Epithelial cell of esophagus (primary cell): ENCODE results near the gene SKOR1.

Experiments
- DNase-seq: peaks from one replicate; pipeline ENCODE4 v3.0.0; 2010; ENCODE audit warnings: low read depth
- H3K4me3 ChIP-seq: 2 replicates; pipeline ENCODE4 v1.5.1; 2011; ENCODE audit warnings: mild to moderate bottlenecking, low read length, control low read depth
- TF ChIP-seq, protein P1 (sequence below): IDR thresholded peaks from 2 replicates; pipeline ENCODE4 v1.5.1; 2011; ENCODE audit warnings: low read depth, mild to moderate bottlenecking, low read length, control low read depth, inconsistent platforms; ENCODE audit not compliant: insufficient read depth; ENCODE audit errors: missing control alignments

SKOR1 gene

DNA sequence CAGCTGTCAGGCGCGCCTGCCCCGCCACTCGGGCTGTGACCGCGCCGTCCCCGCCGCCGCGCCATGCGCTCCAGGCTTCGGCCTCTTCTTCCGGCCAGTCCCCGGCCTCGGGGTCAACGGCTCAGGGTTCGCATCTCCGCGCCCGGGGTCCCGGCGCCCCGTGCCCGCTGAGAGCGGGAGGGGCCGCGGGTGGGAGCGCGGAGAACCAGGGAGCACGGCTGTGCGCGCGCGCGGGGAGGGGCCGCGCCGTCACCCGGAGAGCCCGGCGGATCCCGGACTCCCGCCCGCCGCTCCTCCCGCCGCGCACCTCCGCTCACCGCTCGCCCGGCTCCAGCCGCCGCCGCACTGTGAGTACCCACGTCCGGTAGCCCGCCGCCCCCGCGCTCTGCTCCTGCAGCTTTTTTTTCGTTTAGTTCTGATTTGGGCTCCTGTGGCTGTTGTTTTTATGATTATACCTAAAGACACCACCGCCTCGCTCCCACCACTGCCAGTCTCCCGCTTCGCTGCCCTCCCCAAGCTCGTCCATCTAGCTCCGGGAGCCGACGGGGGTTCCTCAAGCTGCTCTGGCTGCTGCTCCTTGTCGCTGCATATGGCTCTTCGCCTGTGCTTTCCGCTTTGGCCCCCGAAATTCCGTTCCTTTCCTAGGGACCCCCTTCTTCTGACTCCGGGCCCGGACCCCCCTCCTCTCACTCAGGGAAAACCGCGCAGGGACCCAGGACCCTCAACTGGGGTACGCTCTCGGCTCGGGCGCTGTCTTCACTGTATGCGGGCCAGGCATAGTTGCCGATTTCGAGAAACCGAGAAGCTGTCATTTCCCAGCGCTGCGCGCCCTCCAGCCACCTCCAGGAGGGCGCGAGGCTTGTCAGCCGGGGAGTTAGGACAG lies 1.8 kb upstream of the SKOR1 start:
- H3K4me3 ChIP-seq, result no peak overlapping the region
- no peak for DNase-seq
- TF ChIP-seq, protein P1, sequence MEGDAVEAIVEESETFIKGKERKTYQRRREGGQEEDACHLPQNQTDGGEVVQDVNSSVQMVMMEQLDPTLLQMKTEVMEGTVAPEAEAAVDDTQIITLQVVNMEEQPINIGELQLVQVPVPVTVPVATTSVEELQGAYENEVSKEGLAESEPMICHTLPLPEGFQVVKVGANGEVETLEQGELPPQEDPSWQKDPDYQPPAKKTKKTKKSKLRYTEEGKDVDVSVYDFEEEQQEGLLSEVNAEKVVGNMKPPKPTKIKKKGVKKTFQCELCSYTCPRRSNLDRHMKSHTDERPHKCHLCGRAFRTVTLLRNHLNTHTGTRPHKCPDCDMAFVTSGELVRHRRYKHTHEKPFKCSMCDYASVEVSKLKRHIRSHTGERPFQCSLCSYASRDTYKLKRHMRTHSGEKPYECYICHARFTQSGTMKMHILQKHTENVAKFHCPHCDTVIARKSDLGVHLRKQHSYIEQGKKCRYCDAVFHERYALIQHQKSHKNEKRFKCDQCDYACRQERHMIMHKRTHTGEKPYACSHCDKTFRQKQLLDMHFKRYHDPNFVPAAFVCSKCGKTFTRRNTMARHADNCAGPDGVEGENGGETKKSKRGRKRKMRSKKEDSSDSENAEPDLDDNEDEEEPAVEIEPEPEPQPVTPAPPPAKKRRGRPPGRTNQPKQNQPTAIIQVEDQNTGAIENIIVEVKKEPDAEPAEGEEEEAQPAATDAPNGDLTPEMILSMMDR, result no peak

DNA sequence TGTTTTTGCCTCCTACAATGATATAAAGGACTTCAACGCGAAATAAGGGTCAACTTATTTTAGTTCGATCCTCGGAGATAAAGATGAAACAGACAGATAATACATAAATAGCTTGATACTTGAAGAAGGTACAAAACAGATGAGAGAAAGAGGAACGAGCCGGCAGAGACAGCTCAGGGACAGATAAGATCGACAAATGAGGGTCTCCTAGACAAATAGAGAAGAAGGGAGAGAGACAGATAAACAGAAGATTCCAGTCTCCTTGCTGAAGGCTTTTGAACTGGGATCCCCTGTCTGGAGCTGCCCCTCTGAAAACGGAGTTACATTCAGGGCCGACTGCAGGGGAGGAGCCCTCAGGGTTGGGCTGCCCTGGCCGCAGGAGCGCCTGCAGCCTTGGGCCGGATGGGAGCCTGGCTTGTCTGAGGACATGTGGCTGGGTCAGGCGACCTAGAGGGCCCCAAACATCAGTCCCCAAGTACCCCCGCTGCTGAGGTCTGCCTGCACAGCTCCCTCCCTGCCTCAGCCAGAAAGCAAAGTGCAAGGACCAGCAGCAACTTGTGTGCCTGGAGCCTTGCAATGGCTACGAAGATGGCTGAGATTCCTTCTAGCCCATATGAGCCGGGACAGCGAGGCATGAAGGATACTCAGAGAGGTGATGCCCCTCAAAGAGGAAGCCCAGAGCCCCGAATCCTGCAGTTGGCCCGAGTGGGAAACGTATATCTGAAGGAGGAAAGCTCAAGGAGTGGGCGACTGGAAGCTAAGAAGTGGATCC lies 926 bp upstream of the SKOR1 start:
- no peak overlapping the region for H3K4me3 ChIP-seq
- TF ChIP-seq, protein P1, result no peak
- DNase-seq, result no peak

GRCh38 chr15:67825881-67826716 lies 790 bp downstream of the SKOR1 start:
- TF ChIP-seq, protein P1, result no peak
- no peak overlapping the region for H3K4me3 ChIP-seq
- no peak for DNase-seq

- DNase-seq, result no peak
- TF ChIP-seq, protein P1, result no peak
- no peak overlapping the region for H3K4me3 ChIP-seq
These were observed 1.6 kb downstream of the SKOR1 start for GRCh38 chr15:67826717-67827561.

DNA sequence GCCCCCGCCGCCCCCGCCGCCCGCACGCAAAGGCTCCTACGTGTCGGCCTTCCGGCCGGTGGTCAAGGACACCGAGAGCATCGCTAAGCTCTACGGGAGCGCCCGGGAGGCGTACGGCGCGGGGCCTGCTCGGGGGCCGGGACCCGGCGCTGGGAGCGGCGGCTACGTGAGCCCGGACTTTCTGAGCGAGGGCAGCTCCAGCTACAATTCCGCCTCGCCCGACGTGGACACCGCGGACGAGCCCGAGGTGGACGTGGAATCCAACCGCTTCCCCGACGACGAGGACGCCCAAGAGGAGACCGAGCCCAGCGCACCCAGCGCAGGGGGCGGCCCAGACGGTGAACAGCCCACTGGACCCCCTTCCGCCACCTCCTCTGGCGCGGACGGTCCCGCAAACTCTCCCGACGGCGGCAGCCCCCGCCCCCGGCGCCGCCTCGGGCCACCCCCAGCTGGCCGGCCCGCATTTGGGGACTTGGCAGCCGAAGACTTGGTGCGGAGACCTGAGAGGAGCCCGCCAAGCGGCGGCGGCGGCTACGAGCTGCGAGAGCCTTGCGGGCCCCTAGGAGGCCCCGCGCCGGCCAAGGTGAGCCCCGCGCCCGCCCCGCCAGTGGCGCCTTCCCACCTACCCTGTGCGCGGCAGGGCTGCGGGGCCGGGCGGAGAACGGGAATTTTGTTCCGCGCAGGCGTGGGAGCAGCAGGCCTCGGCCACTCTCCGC lies 2.4 kb downstream of the SKOR1 start:
- DNase-seq, result no peak
- H3K4me3 ChIP-seq, result no peak overlapping the region
- TF ChIP-seq, protein P1, result no peak
